DND-41 (cell line): Measurements from ENCODE around the gene MLXIPL.
"Not testable (repeated sequence)": the region's sequence is repeated elsewhere in the genome, so short reads cannot be mapped to it uniquely, and the experiment has no call there.

Experiments
- ATAC-seq: fragments of 200-7000 bp; cut with Tn5 transposase; 3 replicates; pipeline ENCODE4 v1.9.1; 2021; ENCODE audit warnings: low read depth; ENCODE audit not compliant: insufficient read depth
- DNase-seq: peaks from one replicate; pipeline ENCODE4 v3.0.0-alpha.2; 2020
- H2AFZ ChIP-seq: 2 replicates; pipeline ENCODE4 v1.6.0; 2012; ENCODE audit warnings: low read depth, low read length
- H3K27ac ChIP-seq: 2 replicates; pipeline ENCODE4 v1.5.1; 2012; ENCODE audit warnings: low read length, inconsistent platforms
- H3K27me3 ChIP-seq: fragments of 200-600 bp; sonication (generic); 2 replicates; pipeline ENCODE4 v1.6.0; 2012; ENCODE audit warnings: low read length, mild to moderate bottlenecking, inconsistent platforms; ENCODE audit not compliant: insufficient read depth, poor library complexity
- H3K36me3 ChIP-seq: 2 replicates; pipeline ENCODE4 v1.5.1; 2012; ENCODE audit warnings: low read length, inconsistent platforms; ENCODE audit not compliant: insufficient read depth
- H3K4me1 ChIP-seq: 2 replicates; pipeline ENCODE4 v1.5.1; 2012; ENCODE audit warnings: mild to moderate bottlenecking, low read length; ENCODE audit not compliant: insufficient read depth
- H3K4me2 ChIP-seq: 2 replicates; pipeline ENCODE4 v1.6.0; 2012; ENCODE audit warnings: mild to moderate bottlenecking, moderate library complexity, low read length, inconsistent platforms; ENCODE audit not compliant: insufficient read depth
- H3K4me3 ChIP-seq, 2 experiments: fragments of 200-600 bp in 1 of 2; shearing (Covaris generic) in 1 of 2; 2 replicates each; pipeline ENCODE4 v1.5.1; 2012 to 2016; ENCODE audit warnings: inconsistent platforms in 2 of 2, low read length in 2 of 2, mild to moderate bottlenecking in 2 of 2, low read depth in 1 of 2, moderate library complexity in 1 of 2
- H3K79me2 ChIP-seq: 2 replicates; pipeline ENCODE4 v1.6.0; 2012; ENCODE audit warnings: low read length, inconsistent platforms; ENCODE audit not compliant: insufficient read depth
- H3K9ac ChIP-seq: 2 replicates; pipeline ENCODE4 v1.6.0; 2012; ENCODE audit warnings: low read depth, mild to moderate bottlenecking, inconsistent platforms, low read length, moderate library complexity
- H3K9me3 ChIP-seq: 2 replicates; pipeline ENCODE4 v1.5.1; 2012; ENCODE audit warnings: low read length, moderate library complexity, mild to moderate bottlenecking, inconsistent platforms; ENCODE audit not compliant: insufficient read depth, severe bottlenecking
- H4K20me1 ChIP-seq: 2 replicates; pipeline ENCODE4 v1.6.0; 2012; ENCODE audit warnings: low read length; ENCODE audit not compliant: insufficient read depth
- CTCF ChIP-seq: IDR thresholded peaks from 2 replicates; pipeline ENCODE4 v1.5.1; 2012; ENCODE audit warnings: borderline replicate concordance, low read length, moderate library complexity, mild to moderate bottlenecking; ENCODE audit not compliant: poor library complexity, severe bottlenecking; ENCODE audit errors: extremely low read depth
- EZH2 ChIP-seq: IDR thresholded peaks from 3 replicates; pipeline ENCODE4 v1.6.1; 2012; ENCODE audit warnings: borderline replicate concordance, low read depth, mild to moderate bottlenecking, moderate library complexity, low read length, inconsistent platforms; ENCODE audit not compliant: severe bottlenecking

MLXIPL gene

GRCh38 chr7:73667344-73668102, 43.2 kb upstream of the MLXIPL start, which contains the start of gene VPS37D:
Gene VPS37D (plus strand): TSS chr7:73667831. CDS start chr7:73667959, 128 bp downstream.
- no peaks in the 10 kb centered on the region for H3K79me2 ChIP-seq
- peaks cover 6% of the 10 kb centered on the region for H3K27me3 ChIP-seq
- peak; percentile 82 for TF ChIP-seq CTCF
- TF ChIP-seq EZH2, result no peak
- H3K9me3 ChIP-seq, result peaks cover 3% of the 10 kb centered on the region
- DNase-seq, result peak; percentile 86
- peak within 1 kb of the TSS; percentile 77 for H2AFZ ChIP-seq
- H3K9ac ChIP-seq, result peak within 1 kb of the TSS; percentile 59
- H3K4me2 ChIP-seq, result peak within 1 kb of the TSS; percentile 76
- no peak within 1 kb of the TSS for H3K27ac ChIP-seq
- no peaks in the 10 kb centered on the region for H4K20me1 ChIP-seq
- no peaks in the 10 kb centered on the region for H3K36me3 ChIP-seq
- H3K4me1 ChIP-seq, result peaks cover 11% of the 10 kb centered on the region
- H3K4me3 ChIP-seq, result peak within 1 kb of the TSS; percentile 2 to 56; a peak in 3 of 4 replicates
- peak; percentile 92 for ATAC-seq

DNA sequence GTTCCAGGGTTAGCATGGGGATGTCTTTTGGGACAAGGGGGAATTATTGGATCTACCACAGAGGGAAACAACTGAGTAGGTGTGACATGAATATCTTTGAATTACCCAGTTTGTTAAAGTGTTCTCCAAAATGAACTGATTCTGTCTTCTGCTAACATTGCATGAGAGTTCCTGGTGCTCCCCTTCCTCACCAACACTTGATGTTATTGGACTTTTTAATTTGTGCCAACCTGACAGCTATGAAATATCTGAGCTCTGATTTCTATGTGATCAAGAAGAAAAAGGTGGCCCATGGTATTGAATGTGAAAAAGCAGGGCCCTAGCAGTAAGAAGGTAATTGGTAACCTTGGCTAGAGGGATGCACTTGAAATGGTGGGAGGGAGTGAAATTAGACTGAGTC, 38.7 kb upstream of the MLXIPL start:
- TF ChIP-seq EZH2 (no peak), CTCF (no peak)
- no peaks in the 10 kb centered on the region for H3K36me3 ChIP-seq
- ATAC-seq (no peak), DNase-seq (no peak)
- no peak overlapping the region for H3K27ac ChIP-seq
- peaks cover 3% of the 10 kb centered on the region for H3K9me3 ChIP-seq
- H2AFZ ChIP-seq, result no peak overlapping the region
- no peak overlapping the region for H3K9ac ChIP-seq
- H4K20me1 ChIP-seq, result no peaks in the 10 kb centered on the region
- H3K4me3 ChIP-seq, result no peak overlapping the region
- no peaks in the 10 kb centered on the region for H3K27me3 ChIP-seq
- peaks cover 4% of the 10 kb centered on the region for H3K4me1 ChIP-seq
- H3K4me2 ChIP-seq, result no peak overlapping the region
- H3K79me2 ChIP-seq, result no peaks in the 10 kb centered on the region

DNA sequence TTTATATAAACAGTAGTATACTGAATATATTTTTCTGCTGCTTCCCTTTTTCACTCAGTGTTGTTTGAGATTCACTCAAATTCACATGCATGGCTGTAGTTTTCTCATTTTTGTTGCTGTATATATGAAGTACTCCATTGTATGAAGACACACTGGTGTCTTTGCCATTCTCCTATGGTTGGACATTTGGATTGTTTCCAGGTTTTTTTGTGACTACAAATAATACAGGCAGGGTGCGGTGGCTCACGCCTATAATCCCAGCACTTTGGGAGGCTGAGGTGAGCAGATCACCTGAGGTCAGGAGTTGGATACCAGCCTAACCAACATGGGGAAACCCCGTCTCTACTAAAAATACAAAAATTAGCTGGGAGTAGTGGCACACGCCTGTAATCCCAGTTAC, 36.3 kb upstream of the MLXIPL start:
- not testable (repeated sequence) for H3K36me3 ChIP-seq, H2AFZ ChIP-seq, H3K27me3 ChIP-seq, DNase-seq, H4K20me1 ChIP-seq, H3K79me2 ChIP-seq, H3K9ac ChIP-seq, H3K27ac ChIP-seq, H3K9me3 ChIP-seq, ATAC-seq, H3K4me1 ChIP-seq, H3K4me3 ChIP-seq, H3K4me2 ChIP-seq

- H4K20me1 ChIP-seq, result no peaks in the 10 kb centered on the region
- no peaks in the 10 kb centered on the region for H3K27me3 ChIP-seq
- DNase-seq, result no peak
- no peak overlapping the region for H3K4me3 ChIP-seq
- ATAC-seq, result no peak
- no peak overlapping the region for H3K9ac ChIP-seq
- no peak overlapping the region for H2AFZ ChIP-seq
- no peaks in the 10 kb centered on the region for H3K36me3 ChIP-seq
- H3K27ac ChIP-seq, result no peak overlapping the region
- no peak for TF ChIP-seq EZH2
- no peak for TF ChIP-seq CTCF
- H3K9me3 ChIP-seq, result peaks cover 3% of the 10 kb centered on the region
- H3K4me2 ChIP-seq, result no peak overlapping the region
- H3K79me2 ChIP-seq, result no peaks in the 10 kb centered on the region
- no peaks in the 10 kb centered on the region for H3K4me1 ChIP-seq
Measured at GRCh38 chr7:73659983-73660382, 35.7 kb upstream of the MLXIPL start.

DNA sequence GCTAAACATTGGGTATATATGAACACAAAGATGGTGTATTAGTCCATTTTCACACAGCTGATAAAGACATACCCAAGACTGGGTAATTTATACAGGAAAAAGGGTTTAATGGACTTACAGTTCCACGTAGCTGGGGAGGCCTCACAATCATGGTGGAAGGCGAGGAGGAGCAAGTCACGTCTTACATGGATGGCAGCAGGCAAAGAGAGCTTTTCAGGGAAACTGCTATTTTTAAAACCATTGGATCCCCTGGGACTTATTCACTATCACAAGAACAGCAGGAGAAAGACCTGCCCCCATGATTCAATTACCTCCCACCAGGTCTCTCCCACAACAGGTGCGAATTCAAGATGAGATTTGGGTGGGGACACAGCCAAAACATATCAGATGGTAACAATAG, 31.0 kb upstream of the MLXIPL start:
- not testable (repeated sequence) for H3K79me2 ChIP-seq, H4K20me1 ChIP-seq, H3K9ac ChIP-seq, H3K27ac ChIP-seq, H3K27me3 ChIP-seq, H3K4me1 ChIP-seq, ATAC-seq, H3K4me2 ChIP-seq, H2AFZ ChIP-seq, DNase-seq, H3K9me3 ChIP-seq, H3K36me3 ChIP-seq, H3K4me3 ChIP-seq
